Left forelimb (tissue), 1 donor: ENCODE data around the gene PBLD.

Experiments
- DNase-seq: peaks from one replicate; pipeline ENCODE4 v3.0.0-alpha.2; 2018; ENCODE audit warnings: low spot score

The PBLD gene

GRCh38 chr10:68235111-68235510 is 97.6 kb downstream of the PBLD start:
- DNase-seq = no peak

GRCh38 chr10:68233046-68233445 is 99.7 kb downstream of the PBLD start:
- no peak for DNase-seq
